Measurements from ENCODE around the gene ATXN7L3. TPM values are rescaled to one million over a fixed set of nuclear protein-coding genes. Genes with fewer than 3 reads are reported as not detected.

ATXN7L3 gene
- total RNA-seq, result 56.0 and 56.3 TPM in 2 replicates

GRCh38 chr17:44199553-44200477, at the start of gene ATXN7L3:
TSS of gene ATXN7L3 (minus strand) at chr17:44199884. CDS start at chr17:44198070, 1,814 bp downstream.

DNA sequence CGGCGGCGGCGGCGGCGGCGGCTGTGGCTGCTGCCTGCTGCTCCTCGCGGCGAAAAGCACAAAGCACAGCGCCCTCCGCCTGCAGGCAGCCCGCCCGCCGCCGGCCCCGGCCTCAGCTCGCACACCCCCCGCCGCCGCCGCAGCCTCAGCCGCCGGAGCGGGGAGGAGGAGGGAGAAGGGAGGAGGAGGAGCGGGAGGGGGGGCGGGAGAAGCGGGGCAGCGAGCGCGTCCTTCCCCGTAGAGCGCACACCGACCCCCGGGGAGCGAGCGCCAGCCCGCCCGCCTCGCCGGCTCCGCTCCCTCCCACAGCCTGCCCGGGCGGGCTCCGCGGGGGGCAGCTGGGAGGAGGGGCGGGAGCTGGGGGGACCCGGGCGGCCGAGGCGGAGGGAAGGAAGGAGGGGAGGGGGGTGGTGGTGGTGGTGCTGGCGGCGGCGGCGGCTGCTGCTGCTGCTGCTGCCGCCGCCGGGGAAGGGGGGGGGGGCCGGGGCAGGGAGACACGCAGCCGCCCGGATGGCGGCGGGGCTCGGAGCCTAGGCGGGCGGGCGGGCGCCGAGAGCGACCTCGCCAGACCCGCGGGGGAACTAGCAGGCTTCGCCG, 20.0 kb upstream of the ATXN7L3 start, which contains the start of gene UBTF:
TSS of gene UBTF (minus strand) at position 60 of the 597 bp plus-strand sequence. CDS start 1,446 bp downstream, outside the sequence.

GRCh38 chr17:44186307-44187130, 13.2 kb downstream of the ATXN7L3 start, which contains the start of gene TMUB2:
TSS of gene TMUB2 (plus strand) at chr17:44186972. CDS start at chr17:44187709, 737 bp downstream.

DNA sequence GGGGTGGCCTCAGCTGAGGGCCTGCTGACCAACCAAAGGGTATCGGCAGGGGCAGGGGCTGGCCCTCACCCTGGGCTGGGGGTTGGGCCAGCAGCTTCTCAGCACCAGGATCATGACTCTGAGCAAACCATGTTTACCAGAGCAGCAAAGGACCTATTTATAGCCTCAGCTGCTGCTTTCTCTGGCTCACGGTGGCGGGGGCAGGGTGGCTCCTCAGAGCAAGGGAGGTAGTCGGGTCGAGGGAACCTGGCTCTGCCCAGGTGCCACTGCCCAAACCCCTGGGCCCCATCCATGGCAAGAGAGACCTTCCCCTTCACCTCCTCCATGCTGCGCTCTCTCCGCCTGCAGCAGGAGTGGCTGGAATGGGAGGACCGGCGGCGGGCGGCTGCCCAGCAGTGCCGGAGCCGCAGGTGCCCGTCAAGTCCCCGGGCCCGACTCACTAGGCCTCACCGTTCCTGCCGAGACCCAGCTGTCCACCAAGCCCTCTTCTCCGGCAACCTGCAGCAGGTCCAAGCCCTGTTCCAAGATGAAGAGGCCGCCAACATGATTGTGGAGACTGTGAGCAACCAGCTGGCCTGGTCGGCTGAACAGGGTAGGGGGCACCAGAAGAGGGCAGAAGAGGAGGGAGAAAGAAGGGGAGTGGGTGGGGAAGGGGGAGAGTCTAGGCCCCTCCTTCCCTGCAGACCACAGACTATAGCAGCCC, 29.0 kb downstream of the ATXN7L3 start, which contains the start of gene ASB16:
TSS of gene ASB16 (plus strand) at position 206 of the 703 bp plus-strand sequence. CDS start at position 292, 86 bp downstream.

Other genes with a start within 250 kb of the ATXN7L3 start
- gene PYY, start 245.9 kb downstream of the ATXN7L3 start, total RNA-seq, result 0.68 TPM in 1 of 2 replicates, not detected in the other
- 11.8 and 19.5 TPM in 2 replicates for gene NAGS, start 195.3 kb downstream of the ATXN7L3 start, total RNA-seq
- gene TMEM101, start 184.9 kb downstream of the ATXN7L3 start, total RNA-seq, result 39.7 and 63.2 TPM in 2 replicates
- gene LSM12, start 133.2 kb downstream of the ATXN7L3 start, total RNA-seq, result 27.1 and 36.9 TPM in 2 replicates
- 6.8 and 11.0 TPM in 2 replicates for gene G6PC3, start 129.1 kb downstream of the ATXN7L3 start, total RNA-seq
- 18.5 and 41.2 TPM in 2 replicates for gene HDAC5, start 76.2 kb downstream of the ATXN7L3 start, total RNA-seq
- gene HROB, start 58.0 kb downstream of the ATXN7L3 start, total RNA-seq, result 0.21 and 0.68 TPM in 2 replicates
- gene ASB16, start 29.2 kb downstream of the ATXN7L3 start, total RNA-seq, result not detected in 2 replicates
- 21.9 and 33.1 TPM in 2 replicates for gene TMUB2, start 12.9 kb downstream of the ATXN7L3 start, total RNA-seq
- gene UBTF, start 19.8 kb upstream of the ATXN7L3 start, total RNA-seq, result 29.7 and 50.3 TPM in 2 replicates
- not detected in 2 replicates for gene SLC4A1, start 68.3 kb upstream of the ATXN7L3 start, total RNA-seq
- gene RUNDC3A, start 108.7 kb upstream of the ATXN7L3 start, total RNA-seq, result 0.57 and 3.4 TPM in 2 replicates
- 91.2 and 133 TPM in 2 replicates for gene SLC25A39, start 124.9 kb upstream of the ATXN7L3 start, total RNA-seq
- 763 and 1,739 TPM in 2 replicates for gene GRN, start 145.4 kb upstream of the ATXN7L3 start, total RNA-seq
- 0.34 and 1.4 TPM in 2 replicates for gene FAM171A2, start 164.0 kb upstream of the ATXN7L3 start, total RNA-seq
- under 0.01 and 0.07 TPM in 2 replicates for gene ITGA2B, start 189.8 kb upstream of the ATXN7L3 start, total RNA-seq